H1 (cell line): ENCODE measurements around the gene CPNE8. TPM values are rescaled to one million over a fixed set of nuclear protein-coding genes. Genes with fewer than 3 reads are reported as not detected.

Source experiments
- CHD7 ChIP-seq: fragments of 300-600 bp; sonication (generic); IDR thresholded peaks from 2 replicates; pipeline ENCODE4 v1.7.1; 2012; ENCODE audit warnings: low read length, moderate library complexity, mild to moderate bottlenecking, inconsistent platforms; ENCODE audit not compliant: insufficient replicate concordance
- E2F6 ChIP-seq: IDR thresholded peaks from 2 replicates; pipeline ENCODE4 v1.6.1; 2012; ENCODE audit warnings: inconsistent platforms
- KDM1A ChIP-seq: fragments of 200-600, 300-600 bp; sonication (generic); IDR thresholded peaks from 2 replicates; pipeline ENCODE4 v1.7.1; 2016; ENCODE audit warnings: mild to moderate bottlenecking, low read length, borderline replicate concordance
- MAX ChIP-seq: IDR thresholded peaks from 2 replicates; pipeline ENCODE4 v1.6.1; 2012; ENCODE audit warnings: inconsistent platforms
- PHF8 ChIP-seq: fragments of 200-600 bp; sonication (generic); conservative IDR thresholded peaks from 2 replicates; pipeline ENCODE4 v1.7.1; 2012; ENCODE audit warnings: low read depth, mild to moderate bottlenecking, inconsistent platforms, low read length, moderate library complexity
- POLR2A ChIP-seq, 2 experiments: IDR thresholded peaks; 1 replicate in 1 of 2; 2 replicates in 1 of 2; pipeline ENCODE4 v1.6.1; 2011; ENCODE audit warnings: low read depth in 2 of 2, low read length in 2 of 2, mild to moderate bottlenecking in 2 of 2; ENCODE audit errors: control extremely low read depth in 1 of 2
- SIN3A ChIP-seq, 2 experiments: IDR thresholded peaks in 1 of 2; conservative IDR thresholded peaks in 1 of 2; 2 replicates each; pipeline ENCODE4 v1.6.1; 2011 to 2012; ENCODE audit warnings: low read length in 2 of 2, improper control_type of control experiment in 1 of 2, low read depth in 1 of 2, mild to moderate bottlenecking in 1 of 2
- TEAD4 ChIP-seq: IDR thresholded peaks from 2 replicates; pipeline ENCODE4 v1.6.1; 2012; ENCODE audit warnings: low read depth, low read length, inconsistent platforms, mixed read lengths
- USF2 ChIP-seq: IDR thresholded peaks from 2 replicates; pipeline ENCODE4 v1.6.1; 2011; ENCODE audit warnings: low read length, improper control_type of control experiment
- polyA plus RNA-seq, 7 experiments: library from polyadenylated mRNA; depleted of rRNA in 3 of 7; stranded (reverse) in 5 of 7; unstranded in 2 of 7; fragments of >200 nt in 5 of 7; fragments of 200-250 nt in 2 of 7; gene quantifications; 1 replicate in 5 of 7; 2 replicates in 1 of 7; 4 replicates in 1 of 7; pipeline versions ENCODE4 v1.2.1 to v1.2.3, GENCODE V29; 2011 to 2013; ENCODE audit warnings: missing spikeins in 2 of 7, mixed read lengths in 2 of 7
- total RNA-seq: library from RNA; stranded (reverse); fragmentation: NEBNext Ultra II Directional; extraction: Animal tissue kit (Norgen Biotek cat#: 25700); gene quantifications from 2 replicates; pipeline ENCODE4 v1.2.1, GENCODE V29; 2021

The CPNE8 gene
- total and polyA plus RNA-seq, 2 of the 8 experiments (the other 6 are each of a cell fraction or from before 2014, with no cell fraction given), result 2.5 to 6.8 TPM

- TF ChIP-seq CHD7, result no peak
- no peak for TF ChIP-seq POLR2A (IDR thresholded peaks at IDR 0.05; ENCODE audit: control extremely low read depth in 1 of 2, low read depth in 2 of 2, low read length in 2 of 2)
- TF ChIP-seq TEAD4, result no peak
- TF ChIP-seq KDM1A, result no peak
- no peak for TF ChIP-seq E2F6
- no peak for TF ChIP-seq SIN3A (conservative IDR thresholded peaks at IDR 0.05 in 1 of 2, IDR thresholded peaks at IDR 0.05 in 1 of 2; ENCODE audit: low read depth in 1 of 2, low read length in 2 of 2)
- TF ChIP-seq MAX, result no peak
- no peak for TF ChIP-seq PHF8
- TF ChIP-seq USF2, result no peak
These were observed 294.5 kb downstream of the CPNE8 start (continued) for GRCh38 chr12:38610808-38611350.
